HG02870 (cell line): ENCODE measurements around the gene GRIA1.

Experiments
- ATAC-seq: cut with Tn5 transposase; IDR thresholded peaks from one replicate; pipeline ENCODE4 v1.9.1; 2021; ENCODE audit warnings: mild to moderate bottlenecking, moderate library complexity; ENCODE audit not compliant: unreplicated experiment

Gene GRIA1

DNA sequence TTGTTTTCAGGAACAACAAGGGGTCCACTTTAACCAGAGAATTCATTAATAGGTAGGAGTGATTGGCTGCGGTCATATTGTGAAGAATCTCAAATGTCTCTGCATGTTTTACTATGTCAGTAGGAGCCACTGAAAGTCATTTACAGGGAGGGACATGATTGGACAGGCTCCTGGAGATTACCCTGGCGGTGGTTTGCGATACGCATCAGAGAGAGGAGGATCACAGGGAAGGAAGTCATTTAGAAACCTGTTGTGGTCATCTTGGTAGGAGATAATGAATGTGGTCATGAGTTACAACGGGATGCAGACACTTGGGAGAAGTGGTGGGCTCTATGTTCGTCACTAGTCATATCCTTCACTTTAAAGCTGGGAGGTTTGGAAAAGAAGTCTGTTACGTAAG lies 285.5 kb downstream of the GRIA1 start:
- ATAC-seq, result no peak

DNA sequence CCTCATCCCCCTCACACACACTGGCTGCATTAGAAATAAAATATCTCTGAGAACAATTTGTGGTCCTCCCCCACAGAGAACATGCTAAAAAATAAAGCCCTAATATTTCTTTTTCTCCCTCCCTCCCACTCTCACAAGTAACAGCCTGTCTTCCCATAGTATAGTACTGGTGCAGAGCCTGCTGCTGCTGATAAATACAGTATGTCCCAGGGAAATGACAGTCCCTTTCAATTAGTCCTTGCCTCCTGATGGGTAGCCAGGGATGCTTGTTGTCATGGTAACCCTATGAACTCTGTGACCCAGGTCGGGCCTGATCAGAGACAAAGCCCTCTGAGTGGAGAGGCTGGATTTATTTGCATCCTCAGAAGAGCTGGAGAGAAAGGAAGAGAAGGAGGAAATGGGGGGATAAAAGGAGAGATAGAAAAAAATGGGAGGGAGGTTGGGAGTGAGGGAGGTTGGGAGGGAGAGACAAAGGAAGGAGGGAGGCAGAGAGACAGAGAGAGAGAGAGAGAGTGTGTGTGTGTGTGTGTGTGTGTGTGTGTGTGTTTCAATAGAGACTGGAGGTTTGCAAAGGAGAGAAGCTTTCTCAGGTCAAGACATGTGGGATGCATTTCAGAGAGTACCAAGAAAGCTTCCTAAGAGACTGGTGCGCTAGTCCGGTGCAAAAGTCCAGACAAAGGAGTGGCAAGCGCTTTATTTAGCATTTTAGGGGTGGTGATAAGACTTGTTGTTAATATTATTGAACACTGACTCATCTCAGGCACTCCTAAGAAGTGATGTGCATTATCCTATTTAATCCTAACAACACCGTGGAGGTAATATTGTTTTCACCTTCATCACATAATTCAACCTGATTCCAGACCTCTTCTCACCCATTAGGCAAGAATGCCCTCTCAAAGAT lies 287.5 kb downstream of the GRIA1 start:
- ATAC-seq, result no peak

DNA sequence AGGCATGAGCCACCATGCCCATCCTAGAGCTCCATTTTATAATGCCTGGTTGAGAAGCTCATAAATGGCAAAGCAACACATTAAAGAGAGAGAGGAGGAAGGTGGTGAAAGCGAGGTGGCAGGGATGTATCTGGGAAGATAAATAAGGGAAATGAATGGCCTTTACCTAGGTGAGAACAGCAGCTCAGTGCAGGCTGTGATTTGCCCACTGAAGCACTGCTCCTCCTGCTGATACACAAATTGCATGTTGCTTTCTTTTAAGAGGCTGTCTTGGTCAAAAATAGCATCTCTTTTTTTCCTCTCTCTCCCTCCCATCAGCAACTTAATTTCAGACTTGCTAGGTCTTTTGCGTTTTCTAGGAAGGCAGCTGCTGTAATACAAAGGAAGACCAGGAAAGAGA lies 289.4 kb downstream of the GRIA1 start:
- no peak for ATAC-seq

DNA sequence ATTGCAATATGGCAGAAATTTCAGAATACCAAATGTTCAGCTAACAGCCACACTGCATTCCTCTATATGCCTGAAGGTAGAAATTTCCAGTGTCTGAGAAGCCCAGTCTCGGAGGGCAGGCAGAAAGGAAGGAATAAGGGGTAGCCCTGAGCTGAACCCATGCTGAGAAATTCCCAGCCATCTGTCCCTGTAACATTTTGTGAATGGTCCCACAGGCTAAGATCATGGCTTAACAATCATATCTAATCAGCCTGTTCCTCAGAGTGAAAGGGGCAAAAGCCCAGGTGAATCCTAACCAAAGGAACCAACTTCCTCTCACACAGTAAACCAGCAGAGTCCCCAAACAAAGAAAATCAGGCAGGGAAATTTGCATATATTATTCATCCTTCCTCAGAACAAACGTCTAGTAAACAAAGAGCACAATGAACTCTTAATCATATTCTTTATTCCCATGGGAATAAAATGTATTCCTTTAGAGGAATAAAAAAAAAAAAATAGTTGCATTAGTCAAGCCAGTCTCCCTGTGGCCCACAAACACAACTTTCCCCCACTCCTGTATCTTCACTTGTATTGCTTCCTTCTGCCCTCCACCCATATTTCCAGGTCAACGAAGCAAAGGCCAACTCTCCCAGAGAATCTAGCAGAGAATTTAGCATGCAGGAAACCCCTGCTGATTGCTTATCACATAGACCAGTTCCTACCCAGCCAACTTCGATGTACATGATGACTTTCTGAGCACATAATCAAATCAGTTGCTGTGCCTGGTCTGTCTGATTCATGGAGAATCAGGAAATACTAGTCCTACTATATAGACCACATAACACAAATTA lies 290.6 kb downstream of the GRIA1 start:
- ATAC-seq, result no peak

DNA sequence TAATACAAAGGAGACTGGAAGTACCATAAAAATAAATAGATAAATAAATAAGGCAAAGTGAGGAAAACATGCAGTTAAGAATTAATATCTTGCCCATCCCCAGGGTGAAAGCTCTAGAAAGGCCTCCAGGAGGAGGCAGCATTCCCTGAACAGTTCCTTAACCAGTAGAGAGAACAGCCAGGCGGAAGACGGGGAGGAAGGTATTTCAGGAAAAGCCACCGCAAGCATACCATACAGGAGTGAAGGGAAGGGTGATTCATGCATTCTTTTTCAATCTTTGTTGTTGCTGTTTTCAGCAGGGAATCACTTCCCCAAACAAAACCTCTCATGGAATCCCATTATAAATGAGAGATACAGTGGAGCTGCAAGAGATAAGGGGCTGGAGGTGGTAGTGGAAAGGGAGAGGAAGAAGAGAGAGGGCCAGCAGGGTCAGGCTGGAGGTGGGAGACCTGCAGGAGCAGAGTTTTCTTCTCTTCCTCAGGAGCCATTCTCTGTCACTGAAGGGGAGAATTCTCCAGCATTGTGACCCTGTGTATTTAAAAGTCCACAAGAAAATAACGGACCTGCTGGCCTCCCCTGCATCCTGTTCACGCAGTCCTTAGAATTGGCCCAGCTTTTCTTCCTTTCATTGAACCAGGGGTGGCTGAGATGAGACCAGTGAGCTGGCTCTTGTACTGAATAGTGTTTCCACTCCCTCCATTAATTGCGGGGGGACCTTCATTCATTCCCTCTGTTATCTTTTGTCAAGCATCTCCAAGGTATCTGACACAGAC lies 292.3 kb downstream of the GRIA1 start:
- no peak for ATAC-seq

DNA sequence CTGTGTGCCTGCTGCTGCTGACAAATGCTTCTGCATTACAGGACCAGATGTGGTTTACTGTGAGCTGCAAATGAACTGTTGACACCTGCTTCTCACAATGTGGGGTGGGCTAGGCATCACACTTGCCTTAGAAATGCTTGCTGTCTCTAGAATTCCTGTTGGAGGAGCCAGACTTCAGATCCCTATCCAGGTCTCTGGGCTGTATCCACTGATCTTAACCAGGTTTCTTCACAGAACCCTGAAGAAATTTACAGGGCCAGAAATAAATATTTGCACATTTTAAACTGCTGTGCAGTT lies 292.8 kb downstream of the GRIA1 start:
- no peak for ATAC-seq

DNA sequence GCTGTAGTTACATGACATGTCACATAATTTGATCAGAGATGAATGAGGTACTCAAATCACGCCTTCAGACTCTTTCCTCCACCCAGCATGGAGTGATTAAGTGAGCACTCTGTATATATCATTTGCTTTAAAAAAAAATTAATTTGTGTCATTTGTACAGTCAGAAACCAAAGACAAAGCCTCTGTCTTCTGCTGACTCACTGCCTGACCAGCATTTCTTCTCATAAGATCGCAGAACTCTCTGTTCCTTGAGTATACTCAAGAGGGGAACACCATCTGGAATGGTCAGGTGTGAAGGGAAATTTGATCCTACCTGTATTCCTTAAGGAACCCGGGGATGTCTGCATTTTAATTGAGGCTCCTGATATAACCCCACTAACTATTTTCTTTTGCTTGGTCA lies 293.8 kb downstream of the GRIA1 start:
- no peak for ATAC-seq

DNA sequence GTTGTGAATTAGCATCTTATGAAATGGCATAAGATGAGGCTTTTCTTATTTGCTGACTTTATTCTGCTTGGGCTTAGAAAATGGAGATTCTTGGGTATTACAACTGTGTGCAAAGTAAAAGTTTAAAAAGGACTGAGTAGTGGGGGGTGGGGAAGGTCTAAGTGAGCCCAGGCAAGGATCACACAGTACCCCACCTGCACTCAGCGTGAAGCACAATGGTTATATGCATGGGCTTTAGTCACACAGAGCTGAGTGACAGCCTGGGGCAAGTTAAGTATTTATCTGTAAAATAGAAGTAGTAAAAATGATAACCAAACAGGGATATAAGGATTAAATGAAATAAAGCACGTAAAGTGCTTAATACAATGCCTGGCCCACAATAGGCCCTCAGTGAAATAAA lies 300.9 kb downstream of the GRIA1 start:
- ATAC-seq, result no peak

DNA sequence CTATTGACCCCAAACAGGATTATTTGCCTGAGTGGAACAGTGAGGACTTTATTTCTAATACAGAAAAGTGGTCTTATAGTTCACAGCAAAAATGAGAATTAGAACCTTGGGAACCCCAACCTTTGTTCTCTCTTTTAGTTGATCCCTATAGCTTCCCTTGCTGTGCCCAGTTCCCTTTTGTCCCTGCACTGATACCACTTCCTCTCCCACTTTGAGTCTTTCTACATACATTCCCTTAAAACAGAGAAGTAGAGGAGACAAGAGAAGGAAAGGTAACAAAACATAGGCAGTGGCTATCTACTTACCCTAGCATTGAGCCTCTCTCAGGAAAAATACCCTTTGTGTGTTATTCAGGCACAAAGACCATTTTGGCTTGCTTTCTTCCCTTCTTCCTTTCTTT lies 301.8 kb downstream of the GRIA1 start:
- ATAC-seq, result no peak

DNA sequence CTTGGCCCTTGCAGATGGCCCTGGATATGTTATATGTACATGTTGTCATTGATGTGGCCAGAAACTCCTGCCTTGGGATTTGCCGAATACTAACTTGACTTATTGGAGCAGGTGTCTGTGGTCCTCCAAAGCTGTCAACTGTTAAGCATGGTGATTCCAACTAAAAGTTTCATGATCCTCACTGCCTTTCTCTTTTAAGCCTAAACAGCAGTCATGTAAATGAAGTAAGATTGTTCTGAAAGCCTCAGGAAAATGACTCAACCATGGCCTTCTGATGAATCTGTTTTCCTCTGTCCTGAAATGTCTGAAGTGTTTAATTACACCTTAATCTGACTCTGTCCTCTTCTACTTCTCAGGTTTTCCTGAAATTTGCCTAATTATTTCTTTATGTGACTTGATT lies 303.2 kb downstream of the GRIA1 start:
- ATAC-seq, result no peak

DNA sequence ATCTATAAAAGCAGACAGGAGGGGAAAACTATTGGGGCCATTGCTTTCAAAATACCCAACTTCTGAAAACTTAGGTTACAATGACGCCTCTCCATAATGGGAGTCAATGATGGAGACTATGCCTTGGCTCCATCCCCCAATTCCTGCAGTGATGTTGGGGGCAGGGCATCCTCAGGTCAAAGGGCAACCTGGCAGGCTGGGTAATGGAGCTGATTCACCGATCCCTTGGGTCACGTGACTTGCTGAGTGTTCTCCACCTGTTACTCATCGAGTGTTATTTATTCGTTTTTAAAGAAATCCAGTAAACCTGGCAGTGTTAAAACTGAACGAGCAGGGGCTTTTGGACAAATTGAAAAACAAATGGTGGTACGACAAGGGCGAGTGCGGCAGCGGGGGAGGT lies 303.9 kb downstream of the GRIA1 start:
- ATAC-seq, result no peak

DNA sequence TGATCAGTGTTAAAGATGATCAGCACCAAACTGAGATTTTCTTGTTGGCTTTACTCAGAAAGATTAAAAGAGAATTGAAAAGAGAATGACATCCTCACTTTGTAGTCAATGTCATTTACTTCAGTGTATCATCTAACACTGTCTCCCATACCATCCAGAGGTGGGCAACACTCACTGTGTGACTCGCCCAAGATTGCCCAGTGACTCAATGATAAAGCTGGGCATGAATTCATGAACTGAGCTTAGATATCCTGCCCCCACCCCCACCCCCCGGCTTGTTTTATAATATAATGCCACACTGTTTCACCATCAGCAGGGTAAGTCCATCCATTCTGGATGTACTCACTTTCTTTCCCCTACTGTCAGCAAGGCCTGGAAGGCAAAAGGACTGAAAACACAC lies 306.1 kb downstream of the GRIA1 start:
- no peak for ATAC-seq

DNA sequence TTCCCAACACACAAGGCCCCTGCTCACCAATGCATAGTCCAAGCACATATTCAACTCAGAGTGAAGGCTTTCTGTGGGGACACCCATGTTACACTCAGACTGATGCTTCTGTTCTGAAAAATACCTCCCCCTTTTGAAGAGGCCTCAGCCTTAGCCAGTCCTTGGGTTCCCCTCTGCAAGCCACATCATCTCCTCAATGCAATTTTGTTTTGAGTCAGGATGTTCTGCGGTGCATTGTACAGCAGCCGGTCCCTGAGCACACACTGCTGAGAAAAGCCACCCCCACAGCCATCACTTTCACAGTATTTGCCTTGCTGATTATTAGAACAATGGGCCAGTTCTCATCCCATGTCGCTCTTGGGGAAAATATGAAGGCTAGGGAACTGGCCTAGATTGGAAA lies 307.0 kb downstream of the GRIA1 start:
- peak; percentile 95 for ATAC-seq

DNA sequence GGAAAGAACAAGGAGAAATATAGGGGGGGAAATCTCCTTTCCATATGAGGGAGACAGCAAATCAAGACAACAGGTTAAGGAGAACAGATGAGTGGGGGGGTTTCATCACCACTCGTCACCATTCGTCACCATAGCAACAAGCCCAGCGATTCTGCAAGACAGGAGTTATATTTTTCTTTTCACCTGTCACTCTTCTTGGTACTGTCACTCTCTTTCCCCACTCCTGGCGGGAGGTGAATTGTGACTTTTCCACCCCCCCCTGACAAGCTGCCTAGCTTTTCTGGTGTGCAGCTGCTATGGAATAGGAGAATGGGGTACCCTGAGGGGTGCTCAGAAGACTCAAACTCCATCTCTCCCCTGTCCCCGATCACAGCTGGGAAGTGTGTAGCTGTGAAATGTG lies 308.4 kb downstream of the GRIA1 start:
- ATAC-seq, result no peak

DNA sequence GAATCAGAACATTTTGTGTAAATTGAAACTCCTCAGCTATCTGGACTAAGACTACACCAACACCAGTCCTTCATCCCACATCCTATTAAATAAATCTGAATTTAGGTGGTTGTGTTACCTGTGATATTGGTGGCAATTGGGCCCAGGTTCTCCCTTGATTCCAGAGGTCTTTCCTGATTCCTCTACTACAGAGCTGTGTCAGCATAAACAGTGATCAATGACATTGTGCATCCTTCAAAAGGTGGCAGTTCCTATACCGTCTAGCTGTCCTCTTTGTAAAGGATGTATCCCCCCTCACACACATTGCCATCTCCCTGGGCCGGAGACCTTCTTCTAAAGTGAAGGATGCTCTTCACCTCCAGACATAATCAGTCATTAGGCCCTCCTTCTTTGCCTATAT lies 309.0 kb downstream of the GRIA1 start:
- no peak for ATAC-seq

DNA sequence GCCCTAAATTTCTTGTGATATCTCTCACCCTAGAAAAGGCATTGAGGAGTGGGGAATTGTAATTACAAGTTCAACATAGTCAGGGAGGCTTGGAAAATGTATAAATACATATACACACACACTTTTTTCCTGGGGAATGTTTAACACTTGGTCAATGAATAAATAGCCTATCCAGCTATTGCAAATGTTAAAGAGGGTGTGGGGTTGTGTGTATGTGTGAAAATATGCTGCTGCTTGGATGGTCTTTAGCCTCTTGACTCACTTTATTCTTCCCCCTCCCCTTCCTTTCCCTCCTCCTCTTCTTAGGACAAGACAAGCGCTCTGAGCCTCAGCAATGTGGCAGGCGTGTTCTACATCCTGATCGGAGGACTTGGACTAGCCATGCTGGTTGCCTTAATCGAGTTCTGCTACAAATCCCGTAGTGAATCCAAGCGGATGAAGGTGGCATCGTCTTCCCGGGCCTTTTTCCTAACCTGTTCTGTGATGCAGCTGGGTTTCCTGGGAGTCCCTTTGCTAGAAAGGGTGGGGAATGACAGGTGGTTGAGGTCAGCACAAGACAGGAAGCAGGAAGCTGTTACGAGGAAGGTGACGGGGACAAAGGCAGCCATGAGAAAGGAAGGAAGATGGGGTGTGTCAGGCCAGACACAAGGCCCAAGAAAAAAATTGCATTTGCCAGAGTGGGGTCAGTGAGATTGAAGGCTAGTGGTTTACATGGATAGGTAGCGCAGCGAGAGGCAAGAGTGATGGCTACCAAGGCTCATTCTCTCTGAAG lies 311.8 kb downstream of the GRIA1 start:
- no peak for ATAC-seq

DNA sequence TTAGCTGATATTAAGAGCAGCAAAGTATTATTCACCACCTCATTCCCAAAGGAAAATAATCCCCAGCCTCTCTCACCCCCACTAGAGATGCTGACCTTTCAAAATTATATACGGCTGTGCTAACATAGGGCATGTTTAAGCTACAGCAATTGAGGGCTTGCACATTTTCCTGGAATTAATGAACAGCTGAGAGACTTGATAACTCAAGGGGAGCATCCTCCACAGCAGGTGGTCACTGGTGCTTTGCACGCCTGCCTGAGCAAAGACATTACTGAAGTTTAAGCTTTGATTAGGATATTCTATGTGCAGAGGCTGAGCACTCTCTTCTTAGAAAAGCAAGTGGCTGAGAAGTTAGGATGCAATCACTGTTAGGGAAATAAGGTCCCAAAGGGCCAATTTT lies 317.3 kb downstream of the GRIA1 start:
- ATAC-seq, result no peak

DNA sequence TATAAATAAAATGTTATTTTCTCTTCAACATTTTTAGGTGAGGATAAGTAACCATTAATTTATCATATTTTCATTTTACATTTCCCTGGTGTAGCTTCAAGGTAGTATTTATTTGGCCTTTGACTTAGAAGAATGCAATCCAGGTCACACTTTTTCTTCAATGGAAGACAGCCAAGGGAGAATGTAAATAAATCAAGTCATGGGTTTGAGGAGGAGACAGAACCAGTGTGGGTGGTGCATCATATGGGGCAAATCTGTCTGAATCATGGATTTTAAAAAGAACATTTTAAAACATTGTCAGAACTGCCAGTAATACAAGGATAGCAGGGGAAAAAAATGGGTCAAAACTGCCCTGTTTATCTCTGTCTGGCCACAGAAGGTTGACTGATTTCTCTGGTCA lies 318.7 kb downstream of the GRIA1 start:
- no peak for ATAC-seq

DNA sequence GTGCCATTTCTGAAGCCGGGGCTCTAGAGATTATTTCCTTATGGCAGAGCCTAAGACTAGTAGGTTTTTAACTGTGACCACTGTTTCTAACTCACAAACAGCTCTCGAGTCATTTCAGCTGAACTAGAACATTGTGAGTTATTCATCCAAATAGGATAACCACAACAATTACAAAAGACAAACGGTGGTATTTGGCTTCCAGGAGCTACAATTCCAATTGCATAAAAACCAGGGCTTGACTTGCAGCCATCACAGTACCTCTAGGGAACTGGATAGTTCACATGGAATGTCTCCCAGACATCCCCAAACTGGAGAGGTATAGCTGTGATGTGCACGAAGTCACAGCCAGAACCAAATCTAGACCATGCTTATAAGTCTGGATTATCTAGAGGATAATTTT lies 323.4 kb downstream of the GRIA1 start:
- no peak for ATAC-seq

DNA sequence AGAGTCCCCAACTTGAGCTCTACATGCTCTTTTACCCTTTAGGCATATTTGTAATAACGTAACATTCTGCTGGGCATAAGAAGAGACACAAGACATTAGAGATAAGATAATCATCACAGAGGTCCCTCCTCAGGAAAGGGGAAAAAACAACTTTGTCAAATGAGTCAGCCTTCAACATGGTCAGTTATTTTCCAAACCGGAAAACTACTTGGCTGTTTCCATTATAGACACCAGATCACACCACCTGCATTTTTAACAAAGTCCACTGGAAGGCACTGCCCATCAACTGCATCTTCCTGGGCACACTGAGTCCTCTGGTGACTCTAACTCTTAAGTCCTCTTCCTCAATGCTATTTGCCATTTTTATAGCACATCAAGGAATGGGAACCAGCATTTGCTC lies 326.4 kb downstream of the GRIA1 start:
- ATAC-seq, result no peak

DNA sequence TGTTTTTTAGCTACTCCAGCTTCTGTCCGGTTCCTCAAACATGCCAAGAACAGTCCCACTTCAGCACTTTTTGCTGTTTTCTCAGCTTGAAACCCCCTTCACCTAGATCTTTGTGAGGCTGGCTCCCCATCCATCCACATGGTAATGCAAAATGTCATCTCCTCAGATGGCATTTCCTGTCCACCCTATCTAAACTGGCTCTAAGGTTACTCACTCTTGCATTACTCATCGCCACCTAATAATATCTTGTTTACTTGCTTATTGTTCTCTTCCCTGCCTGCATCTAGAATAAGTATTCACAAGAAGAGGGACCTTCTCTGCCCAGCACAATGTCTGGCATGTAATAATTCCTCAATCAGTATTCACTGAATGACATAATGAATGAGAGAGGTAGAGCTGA lies 328.2 kb downstream of the GRIA1 start:
- no peak for ATAC-seq
